HCT116 (cell line): Measurements from ENCODE around the gene SLC27A2. TPM values are rescaled to one million over a fixed set of nuclear protein-coding genes. Genes with fewer than 3 reads are reported as not detected.

Source experiments
- ATAC-seq: fragments of 200-7000 bp; cut with Tn5 transposase; 2 replicates; pipeline ENCODE4 v1.9.1; 2020; ENCODE audit warnings: mild to moderate bottlenecking, moderate library complexity
- BruUV-seq: library from RNA; stranded (reverse); fragments of 400-500 nt; replicated peaks from 2 replicates; lab custom pipeline; 2021; lab: Mats Ljungman, UMichigan
- CTCF ChIA-PET: fragments of 300-600 bp; sonication (Branson Sonifier 250); formaldehyde crosslinking; loops from one replicate; lab custom pipeline; 2021; ENCODE audit warnings: antibody characterized with exemption; lab: Charles Lee
- POLR2A ChIA-PET: fragments of 300-600, 350-600 bp; sonication (Branson Sonifier 250); formaldehyde crosslinking; loops from one replicate; lab custom pipeline; 2021; ENCODE audit warnings: antibody characterized with exemption; lab: Charles Lee
- RAD21 ChIA-PET, 2 experiments: fragments of 300-600 bp; sonication (Branson Sonifier 250); formaldehyde crosslinking; loops; one replicate each; lab custom pipeline; 2023; ENCODE audit warnings: low total read pairs in 2 of 2; ENCODE audit not compliant: uncharacterized antibody in 2 of 2, unreplicated experiment in 2 of 2, low non-redundant PET in 1 of 2; lab: Charles Lee
- DNase-seq: peaks from one replicate; pipeline ENCODE4 v3.0.0-alpha.2; 2010; ENCODE audit warnings: low read depth, low spot score
- H2AFZ ChIP-seq: fragments of 200-600 bp; shearing (Covaris generic), sonication (generic); 2 replicates; pipeline ENCODE4 v1.6.1; 2017; ENCODE audit warnings: low read depth, mixed run types, mixed read lengths, antibody characterized with exemption, low read length; ENCODE audit not compliant: poor library complexity, severe bottlenecking
- H3K27ac ChIP-seq: 2 replicates; pipeline ENCODE4 v1.5.1; 2012; ENCODE audit warnings: low read depth, low read length
- H3K27me3 ChIP-seq: fragments of 200-600 bp; sonication (generic); 2 replicates; pipeline ENCODE4 v1.6.1; 2016; ENCODE audit warnings: mixed run types, low read length, mixed read lengths; ENCODE audit not compliant: insufficient read depth
- H3K36me3 ChIP-seq, 2 experiments: fragments of 200-500 bp in 1 of 2; fragments of 200-600 bp in 1 of 2; sonication (Bioruptor generic) in 1 of 2; sonication (generic) in 1 of 2; 2 replicates each; pipeline versions ENCODE4 v1.5.1 to v1.6.1; 2014 to 2016; ENCODE audit warnings: low read length in 2 of 2, inconsistent platforms in 1 of 2, mixed read lengths in 1 of 2, mixed run types in 1 of 2; ENCODE audit not compliant: insufficient read depth in 2 of 2, control insufficient read depth in 1 of 2
- H3K4me1 ChIP-seq, 2 experiments: fragments of 200-600 bp in 1 of 2; sonication (generic) in 1 of 2; 2 replicates each; pipeline versions ENCODE4 v1.5.1 to v1.6.1; 2012 to 2017; ENCODE audit warnings: low read length in 2 of 2, inconsistent platforms in 1 of 2, mild to moderate bottlenecking in 1 of 2, mixed read lengths in 1 of 2, mixed run types in 1 of 2, moderate library complexity in 1 of 2; ENCODE audit not compliant: insufficient read depth in 2 of 2, control insufficient read depth in 1 of 2
- H3K4me2 ChIP-seq: fragments of 200-600 bp; sonication (generic); 2 replicates; pipeline ENCODE4 v1.6.1; 2017; ENCODE audit warnings: mixed run types, low read length, mixed read lengths
- H3K4me3 ChIP-seq, 2 experiments: fragments of 200-600 bp in 1 of 2; sonication (generic) in 1 of 2; replicated peaks in 1 of 2; 2 replicates each; pipeline ENCODE4 v1.5.1; 2011 to 2016; ENCODE audit warnings: low read length in 2 of 2, control low read depth in 1 of 2, low read depth in 1 of 2, mild to moderate bottlenecking in 1 of 2, mixed read lengths in 1 of 2, mixed run types in 1 of 2
- H3K79me2 ChIP-seq: fragments of 200-600 bp; sonication (generic); 2 replicates; pipeline ENCODE4 v1.6.1; 2017; ENCODE audit warnings: mild to moderate bottlenecking, mixed run types, low read length, moderate library complexity, mixed read lengths; ENCODE audit not compliant: insufficient read depth
- H3K9ac ChIP-seq: fragments of 200-600 bp; sonication (generic); 2 replicates; pipeline ENCODE4 v1.6.1; 2016; ENCODE audit warnings: low read length, mixed read lengths
- H3K9me2 ChIP-seq: fragments of 200-600 bp; sonication (generic), shearing (Covaris generic); 2 replicates; pipeline ENCODE4 v1.6.1; 2017; ENCODE audit warnings: mixed run types, mild to moderate bottlenecking, moderate library complexity; ENCODE audit not compliant: insufficient read depth
- H3K9me3 ChIP-seq, 2 experiments: fragments of 200-500 bp in 1 of 2; fragments of 200-600 bp in 1 of 2; sonication (Bioruptor generic) in 1 of 2; sonication (generic) in 1 of 2; 2 replicates each; pipeline ENCODE4 v1.6.1; 2014 to 2017; ENCODE audit warnings: low read length in 2 of 2, mixed read lengths in 2 of 2, inconsistent platforms in 1 of 2, low read depth in 1 of 2, mild to moderate bottlenecking in 1 of 2, mixed run types in 1 of 2, moderate library complexity in 1 of 2; ENCODE audit not compliant: control insufficient read depth in 1 of 2, insufficient read depth in 1 of 2
- H4K20me1 ChIP-seq: fragments of 200-600 bp; sonication (generic), shearing (Covaris generic); 2 replicates; pipeline ENCODE4 v1.6.1; 2017; ENCODE audit warnings: mixed run types, mild to moderate bottlenecking, moderate library complexity; ENCODE audit not compliant: insufficient read depth
- CEBPB ChIP-seq: IDR thresholded peaks from 2 replicates; pipeline ENCODE4 v1.6.1; 2012; ENCODE audit warnings: low read depth
- CTCF ChIP-seq, 3 experiments: fragments of 200-600 bp in 1 of 3; sonication (generic) in 1 of 3; IDR thresholded peaks in 2 of 3; conservative IDR thresholded peaks in 1 of 3; 2 replicates each; pipeline ENCODE4 v1.5.1; 2012 to 2017; ENCODE audit warnings: low read depth in 2 of 3, low read length in 2 of 3, antibody characterized with exemption in 1 of 3, borderline replicate concordance in 1 of 3, control low read depth in 1 of 3, mild to moderate bottlenecking in 1 of 3, mixed read lengths in 1 of 3, mixed run types in 1 of 3, moderate library complexity in 1 of 3; ENCODE audit not compliant: insufficient read depth in 1 of 3
- EGR1 ChIP-seq: IDR thresholded peaks from 2 replicates; pipeline ENCODE4 v1.6.1; 2012; ENCODE audit warnings: low read depth
- ELF1 ChIP-seq: IDR thresholded peaks from 2 replicates; pipeline ENCODE4 v1.6.1; 2012; ENCODE audit warnings: low read depth, borderline replicate concordance
- FOSL1 ChIP-seq: IDR thresholded peaks from 2 replicates; pipeline ENCODE4 v1.6.1; 2012; ENCODE audit warnings: low read depth
- JUND ChIP-seq: IDR thresholded peaks from 2 replicates; pipeline ENCODE4 v1.6.1; 2012
- POLR2A ChIP-seq: IDR thresholded peaks from 2 replicates; pipeline ENCODE4 v1.7.0; 2011; ENCODE audit warnings: borderline replicate concordance; ENCODE audit not compliant: insufficient read depth, insufficient read length; ENCODE audit errors: extremely low read depth
- POLR2AphosphoS5 ChIP-seq: IDR thresholded peaks from 2 replicates; pipeline ENCODE4 v1.6.1; 2011; ENCODE audit warnings: mild to moderate bottlenecking, low read depth, low read length, moderate library complexity
- RAD21 ChIP-seq: IDR thresholded peaks from 2 replicates; pipeline ENCODE4 v1.6.1; 2012; ENCODE audit warnings: low read depth, mild to moderate bottlenecking
- REST ChIP-seq: IDR thresholded peaks from 2 replicates; pipeline ENCODE4 v1.6.1; 2012; ENCODE audit warnings: low read depth
- SIN3A ChIP-seq: IDR thresholded peaks from 2 replicates; pipeline ENCODE4 v1.6.1; 2012; ENCODE audit warnings: low read depth
- SP1 ChIP-seq: IDR thresholded peaks from 2 replicates; pipeline ENCODE4 v1.6.1; 2012; ENCODE audit warnings: low read depth
- TCF7L2 ChIP-seq: IDR thresholded peaks from 2 replicates; pipeline ENCODE4 v1.7.0; 2011; ENCODE audit warnings: borderline replicate concordance, inconsistent platforms; ENCODE audit not compliant: insufficient read depth, insufficient read length; ENCODE audit errors: extremely low read depth
- YY1 ChIP-seq: IDR thresholded peaks from 2 replicates; pipeline ENCODE4 v1.6.1; 2011; ENCODE audit warnings: low read length, low read depth, moderate library complexity, mild to moderate bottlenecking; ENCODE audit not compliant: insufficient replicate concordance; ENCODE audit errors: extremely low read depth
- ZNF274 ChIP-seq: fragments of 200-500 bp; sonication (Bioruptor generic); IDR thresholded peaks from 2 replicates; pipeline ENCODE4 v1.6.1; 2014; ENCODE audit warnings: mild to moderate bottlenecking, low read depth, low read length, inconsistent platforms
- intact Hi-C: fragments of 100-400 bp; cut with micrococcal nuclease; formaldehyde crosslinking; loops from 2 replicates; pipeline ENCODE4 v1.10.0; 2022
- total RNA-seq: library from RNA; stranded (reverse); gene quantifications from one replicate; pipeline ENCODE4 v1.2.1, GENCODE V29; 2021; ENCODE audit not compliant: unreplicated experiment
- TF ChIP-seq, protein P1 (sequence below): IDR thresholded peaks from 2 replicates; pipeline ENCODE4 v1.6.1; 2011; ENCODE audit warnings: mild to moderate bottlenecking, low read length, moderate library complexity; ENCODE audit not compliant: insufficient replicate concordance; ENCODE audit errors: extremely low read depth
- TF ChIP-seq, protein P2 (sequence below): IDR thresholded peaks from 2 replicates; pipeline ENCODE4 v1.6.1; 2012
- TF ChIP-seq, protein P3 (sequence below): IDR thresholded peaks from 2 replicates; pipeline ENCODE4 v1.6.1; 2012

The SLC27A2 gene
- total RNA-seq, 1 experiment from 2014 or later: 14.0 TPM

DNA sequence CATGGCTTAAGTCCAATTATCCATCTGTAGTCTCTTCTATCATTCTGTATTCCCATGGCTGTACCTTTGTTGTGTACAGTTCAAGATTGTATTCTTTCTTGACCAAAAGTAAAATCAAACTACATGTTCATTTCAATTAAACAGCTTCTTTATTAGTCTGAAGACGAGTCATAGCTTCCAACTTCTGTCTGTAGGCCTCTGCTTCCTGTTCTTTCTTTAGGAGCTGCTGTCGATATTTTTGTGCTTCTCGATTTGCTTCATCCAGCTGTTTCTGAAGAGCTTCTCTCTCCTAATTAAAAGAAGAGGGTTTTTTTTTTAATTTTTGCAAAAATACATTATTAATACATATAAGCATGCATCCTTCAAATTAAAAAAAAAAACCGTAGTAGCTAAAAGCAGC, 96.5 kb downstream of the SLC27A2 start:
- Histone ChIP-seq H3K9me2 (no peaks in the 10 kb centered on the region), H3K9me3 (no peaks in the 10 kb centered on the region), H3K4me1 (no peaks in the 10 kb centered on the region), H2AFZ (no peak overlapping the region), H3K36me3 (no peaks in the 10 kb centered on the region), H3K79me2 (no peaks in the 10 kb centered on the region), H4K20me1 (no peaks in the 10 kb centered on the region), H3K27me3 (no peaks in the 10 kb centered on the region), H3K4me2 (no peak overlapping the region), H3K27ac (no peak overlapping the region), H3K9ac (no peak overlapping the region), H3K4me3 (no peak overlapping the region)
- no peak for DNase-seq
- intact Hi-C loops: no loop called here
- RAD21 ChIA-PET: no interaction called here
- no TSS peak for BruUV-seq
- no peak for ATAC-seq
- no peak for TF ChIP-seq ZNF274
- no peak for TF ChIP-seq RAD21
- TF ChIP-seq, protein P1, sequence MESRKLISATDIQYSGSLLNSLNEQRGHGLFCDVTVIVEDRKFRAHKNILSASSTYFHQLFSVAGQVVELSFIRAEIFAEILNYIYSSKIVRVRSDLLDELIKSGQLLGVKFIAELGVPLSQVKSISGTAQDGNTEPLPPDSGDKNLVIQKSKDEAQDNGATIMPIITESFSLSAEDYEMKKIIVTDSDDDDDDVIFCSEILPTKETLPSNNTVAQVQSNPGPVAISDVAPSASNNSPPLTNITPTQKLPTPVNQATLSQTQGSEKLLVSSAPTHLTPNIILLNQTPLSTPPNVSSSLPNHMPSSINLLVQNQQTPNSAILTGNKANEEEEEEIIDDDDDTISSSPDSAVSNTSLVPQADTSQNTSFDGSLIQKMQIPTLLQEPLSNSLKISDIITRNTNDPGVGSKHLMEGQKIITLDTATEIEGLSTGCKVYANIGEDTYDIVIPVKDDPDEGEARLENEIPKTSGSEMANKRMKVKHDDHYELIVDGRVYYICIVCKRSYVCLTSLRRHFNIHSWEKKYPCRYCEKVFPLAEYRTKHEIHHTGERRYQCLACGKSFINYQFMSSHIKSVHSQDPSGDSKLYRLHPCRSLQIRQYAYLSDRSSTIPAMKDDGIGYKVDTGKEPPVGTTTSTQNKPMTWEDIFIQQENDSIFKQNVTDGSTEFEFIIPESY: no peak
- TF ChIP-seq POLR2AphosphoS5: no peak
- TF ChIP-seq, protein P2, sequence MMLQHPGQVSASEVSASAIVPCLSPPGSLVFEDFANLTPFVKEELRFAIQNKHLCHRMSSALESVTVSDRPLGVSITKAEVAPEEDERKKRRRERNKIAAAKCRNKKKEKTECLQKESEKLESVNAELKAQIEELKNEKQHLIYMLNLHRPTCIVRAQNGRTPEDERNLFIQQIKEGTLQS: no peak
- TF ChIP-seq JUND: no peak
- no peak for TF ChIP-seq POLR2A
- no peak for TF ChIP-seq FOSL1
- TF ChIP-seq REST: no peak
- TF ChIP-seq SIN3A: no peak
- no peak for TF ChIP-seq ELF1
- TF ChIP-seq CTCF (IDR thresholded peaks at IDR 0.05 in 2 of 3, conservative IDR thresholded peaks at IDR 0.05 in 1 of 3; ENCODE audit: borderline replicate concordance in 1 of 3, insufficient read depth in 1 of 3, low read depth in 2 of 3, low read length in 2 of 3): no peak
- TF ChIP-seq SP1: no peak
- TF ChIP-seq TCF7L2: no peak
- TF ChIP-seq YY1: no peak
- TF ChIP-seq CEBPB: no peak
- TF ChIP-seq EGR1: no peak
- TF ChIP-seq, protein P3, sequence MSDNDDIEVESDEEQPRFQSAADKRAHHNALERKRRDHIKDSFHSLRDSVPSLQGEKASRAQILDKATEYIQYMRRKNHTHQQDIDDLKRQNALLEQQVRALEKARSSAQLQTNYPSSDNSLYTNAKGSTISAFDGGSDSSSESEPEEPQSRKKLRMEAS: no peak
- POLR2A ChIA-PET: no interaction called here
- CTCF ChIA-PET: no interaction called here
